KOPT-K1 (cell line): Measurements from ENCODE around the gene OLFML2A.

Experiments used
- H3K27ac ChIP-seq: fragments of 200-600 bp; sonication (generic); 2 replicates; pipeline ENCODE4 v1.5.1; 2016; ENCODE audit warnings: antibody characterized with exemption, mild to moderate bottlenecking, low read depth, low read length; ENCODE audit not compliant: poor library complexity, severe bottlenecking
- H3K36me3 ChIP-seq: fragments of 200-600 bp; sonication (generic); 2 replicates; pipeline ENCODE4 v1.5.1; 2017; ENCODE audit warnings: antibody characterized with exemption, mild to moderate bottlenecking, low read length, moderate library complexity; ENCODE audit not compliant: insufficient read depth
- H3K9me3 ChIP-seq: fragments of 200-600 bp; sonication (generic); 2 replicates; pipeline ENCODE4 v1.5.1; 2017; ENCODE audit warnings: antibody characterized with exemption, low read length, mild to moderate bottlenecking; ENCODE audit not compliant: insufficient read depth, poor library complexity, severe bottlenecking

The OLFML2A gene

DNA sequence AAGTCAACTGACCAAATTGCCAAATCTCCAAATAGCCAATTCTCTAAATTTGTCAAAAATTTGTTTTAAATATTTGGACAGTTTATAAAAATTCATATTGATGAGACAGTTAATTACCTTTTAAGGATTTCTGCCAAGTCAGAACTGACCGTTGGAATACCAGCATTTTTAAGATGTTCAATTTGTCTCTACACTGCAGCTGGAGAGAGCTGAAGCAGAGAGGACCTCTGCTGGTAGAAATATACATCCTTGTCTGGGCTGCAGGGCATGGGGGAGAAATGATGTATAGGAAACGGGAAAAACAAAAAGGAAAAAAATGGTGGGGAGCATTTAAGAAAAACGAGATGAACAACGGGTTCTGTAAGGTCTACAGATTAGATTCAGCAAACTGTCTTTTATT lies 22.6 kb upstream of the OLFML2A start:
- no peaks in the 10 kb centered on the region for H3K9me3 ChIP-seq
- H3K27ac ChIP-seq, result no peak overlapping the region
- no peaks in the 10 kb centered on the region for H3K36me3 ChIP-seq

DNA sequence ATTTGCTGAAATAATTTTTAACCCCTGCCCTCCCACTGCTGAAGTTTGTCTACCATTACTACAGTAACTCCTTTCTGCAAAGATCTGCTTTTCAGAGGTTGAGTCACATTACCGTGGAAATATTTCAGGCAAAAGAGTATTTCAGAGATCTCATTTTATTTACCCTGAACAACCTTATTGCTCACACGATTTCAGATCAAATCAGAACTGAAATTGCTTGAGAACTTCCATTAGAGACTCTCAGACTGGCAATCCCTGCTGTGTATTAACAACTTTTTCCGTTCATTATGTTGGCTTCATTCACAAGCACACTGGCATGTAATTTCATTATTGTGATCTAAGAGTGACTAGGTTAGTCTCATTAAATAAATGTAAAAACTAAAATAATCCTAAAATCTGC lies 21.9 kb upstream of the OLFML2A start:
- no peak overlapping the region for H3K27ac ChIP-seq
- H3K9me3 ChIP-seq, result no peaks in the 10 kb centered on the region
- H3K36me3 ChIP-seq, result no peaks in the 10 kb centered on the region

DNA sequence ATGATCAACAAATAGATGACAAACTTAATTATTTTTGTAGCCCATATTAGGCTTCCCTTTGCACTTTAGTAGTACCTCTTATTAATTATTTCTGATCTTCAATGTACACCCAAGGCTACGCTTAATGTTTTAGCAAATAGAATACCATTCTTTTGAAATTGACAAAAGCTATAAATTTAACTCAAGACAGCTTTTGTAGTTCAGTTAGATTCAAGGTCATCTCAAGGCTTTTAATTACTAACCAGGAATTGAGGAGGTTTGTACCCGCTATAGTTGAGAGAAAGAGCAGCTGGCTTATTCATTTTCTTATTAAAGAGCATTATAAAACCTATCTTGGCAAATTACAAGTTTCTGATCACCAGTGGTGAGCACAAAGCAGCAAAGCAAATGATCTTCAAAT lies 20.9 kb upstream of the OLFML2A start:
- H3K27ac ChIP-seq, result no peak overlapping the region
- H3K9me3 ChIP-seq, result no peaks in the 10 kb centered on the region
- H3K36me3 ChIP-seq, result no peaks in the 10 kb centered on the region

DNA sequence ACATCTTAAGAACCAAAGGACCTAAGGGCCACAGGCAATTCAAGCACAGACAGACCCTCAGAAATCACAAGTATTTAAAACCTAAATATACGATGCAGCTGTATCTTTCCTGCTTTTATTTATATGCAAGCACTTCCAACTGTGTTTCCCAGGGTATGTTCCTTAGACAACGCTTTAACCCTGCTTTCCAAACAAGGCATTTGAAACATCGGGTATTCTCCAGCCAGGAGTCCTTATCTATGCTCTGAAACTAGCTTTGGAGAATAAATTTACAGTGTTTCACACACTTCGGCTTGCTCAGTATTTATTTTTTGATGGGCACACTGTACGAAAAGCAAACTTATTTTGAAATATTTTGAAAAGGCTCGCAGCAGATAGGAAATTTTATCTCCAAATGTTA lies 19.3 kb upstream of the OLFML2A start:
- H3K9me3 ChIP-seq, result no peaks in the 10 kb centered on the region
- no peak overlapping the region for H3K27ac ChIP-seq
- H3K36me3 ChIP-seq, result no peaks in the 10 kb centered on the region

DNA sequence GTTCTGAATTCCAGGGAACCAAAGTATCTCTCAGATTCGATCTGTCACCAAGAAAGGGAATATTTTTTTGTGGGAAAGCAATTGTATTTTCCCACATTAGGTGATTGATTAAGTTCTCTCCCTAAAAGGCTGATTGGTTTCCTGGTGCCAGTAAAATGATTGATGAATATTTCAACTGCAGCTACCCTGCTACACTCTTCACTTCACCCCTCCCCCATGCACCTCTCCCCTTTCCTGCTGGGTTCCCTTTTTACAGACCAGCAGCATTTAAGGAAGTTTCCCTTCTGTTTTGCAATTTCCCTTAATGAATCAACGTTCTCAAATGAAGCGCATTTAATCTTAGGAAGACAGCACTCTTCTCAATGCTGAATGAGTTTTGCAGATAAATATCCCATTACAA lies 18.9 kb upstream of the OLFML2A start:
- no peaks in the 10 kb centered on the region for H3K36me3 ChIP-seq
- H3K27ac ChIP-seq, result no peak overlapping the region

DNA sequence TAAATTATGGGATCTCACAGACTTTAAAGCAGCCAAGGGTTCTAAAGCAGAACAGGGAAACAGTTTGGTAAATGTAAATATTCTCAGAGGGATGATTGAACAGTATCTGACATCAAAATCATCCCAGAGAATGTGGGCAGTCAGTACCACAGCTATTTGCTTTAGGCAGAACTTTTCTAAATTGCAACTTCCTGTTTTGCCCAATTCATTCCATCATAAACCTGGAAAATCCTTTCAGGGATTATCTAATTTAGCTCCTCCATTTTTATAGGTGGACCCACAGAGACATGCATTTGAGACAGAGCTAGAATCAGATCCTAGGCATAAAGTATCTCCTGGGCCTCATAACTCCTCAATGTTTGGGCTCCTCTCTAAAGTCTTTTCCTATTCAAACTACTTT lies 18.2 kb upstream of the OLFML2A start:
- Histone ChIP-seq H3K27ac (no peak overlapping the region), H3K36me3 (no peaks in the 10 kb centered on the region), H3K9me3 (no peaks in the 10 kb centered on the region)

More for the DNA sequence above, 18.9 kb upstream of the OLFML2A start:
- no peaks in the 10 kb centered on the region for H3K9me3 ChIP-seq

GRCh38 chr9:124759327-124759726 lies 17.6 kb upstream of the OLFML2A start:
- Histone ChIP-seq H3K36me3 (no peaks in the 10 kb centered on the region), H3K27ac (no peak overlapping the region), H3K9me3 (no peaks in the 10 kb centered on the region)

DNA sequence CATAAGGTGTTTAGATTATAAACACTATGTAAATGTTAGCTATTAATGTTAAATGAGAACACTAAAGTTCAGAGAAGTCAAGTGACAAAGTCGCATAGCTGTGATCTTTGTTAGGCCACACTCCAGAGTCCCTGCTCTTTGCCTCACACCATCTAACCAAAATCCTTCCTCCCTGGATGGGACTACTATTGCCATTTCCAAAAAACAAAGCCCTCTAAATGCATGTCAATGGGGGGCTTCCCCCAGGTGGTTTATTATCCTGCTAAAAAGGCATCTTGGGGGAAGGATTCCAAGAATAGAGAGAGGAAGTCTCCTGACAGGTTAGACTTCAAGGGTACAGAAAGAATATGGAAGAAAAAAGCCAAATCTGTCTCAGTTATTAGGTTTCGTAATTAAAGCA lies 16.2 kb upstream of the OLFML2A start:
- Histone ChIP-seq H3K27ac (no peak overlapping the region), H3K9me3 (no peaks in the 10 kb centered on the region), H3K36me3 (no peaks in the 10 kb centered on the region)

DNA sequence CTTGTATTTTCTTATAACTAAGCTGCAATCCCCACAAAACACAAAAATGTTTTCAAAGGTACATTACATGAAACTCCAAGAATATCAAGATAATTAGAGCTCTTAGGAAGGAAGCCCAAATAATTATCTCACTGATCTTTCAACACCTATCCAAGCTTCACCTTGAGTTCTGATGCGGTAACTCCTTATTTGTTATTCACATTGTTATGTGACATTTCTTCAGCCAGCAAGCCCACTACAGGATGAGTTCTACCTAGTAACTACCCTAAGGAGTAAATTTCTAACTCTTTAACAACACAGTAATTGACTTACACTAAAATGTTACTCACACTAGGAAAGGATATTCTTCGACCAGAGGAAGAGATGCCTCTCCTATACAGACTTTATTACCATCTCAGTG lies 15.7 kb upstream of the OLFML2A start:
- Histone ChIP-seq H3K9me3 (no peaks in the 10 kb centered on the region), H3K36me3 (no peaks in the 10 kb centered on the region), H3K27ac (no peak overlapping the region)

- Histone ChIP-seq H3K36me3 (no peaks in the 10 kb centered on the region), H3K27ac (no peak overlapping the region), H3K9me3 (no peaks in the 10 kb centered on the region)
These were observed 15.2 kb upstream of the OLFML2A start for GRCh38 chr9:124761710-124762109.

- no peaks in the 10 kb centered on the region for H3K9me3 ChIP-seq
- H3K36me3 ChIP-seq, result no peaks in the 10 kb centered on the region
- no peak overlapping the region for H3K27ac ChIP-seq
These were observed 14.3 kb upstream of the OLFML2A start for GRCh38 chr9:124762633-124763032.

DNA sequence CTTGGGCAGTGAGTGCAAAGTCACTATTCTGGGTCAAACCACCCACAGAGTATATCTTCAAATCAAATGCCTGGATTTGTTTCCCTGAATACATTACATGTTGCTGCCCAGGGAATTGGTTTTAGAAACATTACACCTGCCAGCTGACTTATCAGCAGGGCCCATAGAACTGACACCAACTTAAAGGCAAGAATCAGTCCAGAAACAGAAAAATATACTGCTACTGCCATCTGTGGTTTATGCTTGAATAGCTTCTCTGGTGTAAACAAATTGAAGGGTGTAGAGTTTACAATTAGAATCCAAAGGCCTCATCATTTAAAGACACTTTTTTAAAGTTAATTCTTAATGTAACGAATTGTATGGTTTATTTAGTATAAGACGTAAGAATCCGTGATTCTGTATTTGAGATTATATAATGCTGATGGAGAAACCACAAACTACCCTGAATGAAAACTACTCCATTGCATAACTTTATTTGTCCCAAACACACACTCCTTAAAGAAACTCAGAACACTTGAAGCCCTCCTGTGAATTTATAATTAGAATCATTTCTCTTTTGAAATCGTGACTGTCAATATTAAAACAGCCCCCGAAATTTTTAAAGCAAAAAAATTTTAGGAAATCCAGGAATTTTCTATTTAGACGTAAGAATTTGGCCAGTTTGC lies 12.0 kb upstream of the OLFML2A start:
- Histone ChIP-seq H3K36me3 (no peaks in the 10 kb centered on the region), H3K9me3 (no peaks in the 10 kb centered on the region), H3K27ac (no peak overlapping the region)

DNA sequence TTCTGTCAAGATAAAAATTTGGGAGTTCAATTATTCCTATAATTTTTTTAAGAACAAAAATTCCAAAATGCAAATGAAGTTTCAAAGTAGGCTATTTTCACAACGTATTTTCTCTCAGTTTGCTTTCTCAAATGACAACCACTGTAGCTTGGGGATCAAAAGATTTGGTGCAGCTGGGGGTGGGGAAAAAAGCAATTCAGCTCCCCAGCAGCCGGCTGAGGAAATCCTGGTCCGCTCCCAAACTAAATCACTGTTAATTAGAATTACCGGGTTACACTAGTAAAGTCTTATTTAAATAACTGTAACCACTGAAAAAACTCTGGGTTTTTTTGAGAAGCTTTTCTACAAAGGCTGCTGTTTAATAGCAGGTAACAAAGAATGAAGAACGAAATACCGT lies 11.5 kb upstream of the OLFML2A start:
- Histone ChIP-seq H3K27ac (no peak overlapping the region), H3K9me3 (no peaks in the 10 kb centered on the region), H3K36me3 (no peaks in the 10 kb centered on the region)

DNA sequence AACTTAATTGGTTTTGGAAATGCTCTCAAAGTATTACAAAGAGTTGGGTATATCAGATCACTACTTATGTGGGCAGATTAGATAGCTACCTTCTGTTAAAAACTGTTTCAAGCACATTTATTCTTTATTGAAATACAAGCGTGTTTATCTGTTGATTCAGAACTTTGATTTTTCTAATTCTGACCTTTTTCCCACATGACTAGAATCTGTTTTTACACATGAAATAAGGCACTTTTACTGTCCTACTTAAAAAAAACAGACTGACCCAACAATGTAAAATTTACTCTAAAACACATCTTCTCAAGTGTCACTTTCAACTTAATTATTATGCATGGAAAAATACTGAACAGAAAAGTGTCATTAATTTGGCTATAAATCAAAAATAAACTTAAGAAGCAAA lies 10.6 kb upstream of the OLFML2A start:
- Histone ChIP-seq H3K9me3 (no peaks in the 10 kb centered on the region), H3K27ac (no peak overlapping the region), H3K36me3 (no peaks in the 10 kb centered on the region)

DNA sequence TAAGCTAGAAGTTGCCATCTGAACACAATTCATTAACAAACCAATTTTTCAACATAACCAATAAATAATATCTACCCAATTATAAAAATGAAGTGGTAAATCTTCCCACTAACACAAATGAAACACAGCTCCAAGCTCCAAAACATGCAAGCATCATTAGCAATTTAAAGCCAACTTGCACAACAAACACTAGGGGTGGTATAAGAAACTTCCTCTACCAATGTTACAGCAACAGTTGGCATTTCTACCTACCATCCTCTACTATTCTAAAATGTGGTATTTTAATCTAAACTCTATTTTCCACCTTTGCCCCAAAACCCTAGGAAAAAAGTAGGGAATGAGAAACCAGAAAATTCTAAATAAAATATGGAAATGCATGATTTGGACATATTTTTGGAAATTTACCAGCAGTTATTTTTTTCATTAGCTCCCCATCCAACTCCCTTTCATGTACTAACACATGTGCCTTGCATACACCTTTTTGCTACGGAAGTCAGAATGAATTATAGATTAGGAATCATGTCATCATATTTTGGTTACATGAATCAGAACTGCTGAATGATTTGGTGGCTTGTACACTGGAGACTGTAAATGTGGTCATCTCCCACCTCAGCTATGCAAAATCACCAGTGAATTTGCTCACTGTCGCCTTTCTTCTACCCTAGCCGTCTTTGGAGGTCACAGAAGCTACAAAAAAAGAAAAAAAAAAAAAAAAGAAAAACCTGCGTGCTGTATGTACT lies 9.9 kb upstream of the OLFML2A start:
- H3K36me3 ChIP-seq, result no peaks in the 10 kb centered on the region
- H3K9me3 ChIP-seq, result no peaks in the 10 kb centered on the region
- H3K27ac ChIP-seq, result no peak overlapping the region

GRCh38 chr9:124767821-124768220 lies 9.1 kb upstream of the OLFML2A start:
- Histone ChIP-seq H3K9me3 (no peaks in the 10 kb centered on the region), H3K36me3 (no peaks in the 10 kb centered on the region), H3K27ac (no peak overlapping the region)
